PC-3 (cell line): Measurements from ENCODE around the gene GTF2H2C.

Experiments
- EZH2phosphoT487 ChIP-seq: fragments of 300-600 bp; sonication (generic); IDR thresholded peaks from 2 replicates; pipeline ENCODE4 v1.6.1; 2018; ENCODE audit warnings: mild to moderate bottlenecking, antibody characterized with exemption, low read length, borderline replicate concordance
- TF ChIP-seq, protein P1 (sequence below): fragments of 300-600 bp; sonication (generic); conservative IDR thresholded peaks from 2 replicates; pipeline ENCODE4 v1.5.1; 2017; ENCODE audit warnings: antibody characterized with exemption, low read depth, mild to moderate bottlenecking, low read length

DNA sequence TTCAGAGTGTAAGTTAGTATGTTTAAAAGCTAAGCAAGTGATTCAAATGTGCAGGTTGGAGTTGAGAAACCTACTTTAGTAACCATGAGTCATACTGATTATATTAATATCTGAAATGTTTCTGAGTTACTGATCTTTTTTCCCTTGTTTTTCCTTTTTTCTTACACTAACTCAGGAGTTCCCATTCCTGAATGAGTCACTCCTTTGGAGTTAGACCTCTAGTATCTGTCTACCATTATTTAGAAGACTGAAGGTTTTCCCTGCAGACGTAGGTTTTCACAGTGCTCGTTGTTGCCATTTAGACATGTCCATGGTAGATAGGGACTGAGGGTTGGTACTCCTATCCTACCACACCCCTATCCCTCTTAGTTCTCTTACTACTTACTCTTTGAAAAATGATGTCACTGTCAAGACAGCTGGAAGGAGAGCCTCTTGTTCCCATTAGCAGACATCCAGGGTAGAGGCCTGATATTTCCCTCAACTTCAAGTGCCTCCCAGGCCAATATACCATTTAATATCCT, 47.2 kb upstream of the GTF2H2C start:
- TF ChIP-seq EZH2phosphoT487 = no peak
- TF ChIP-seq, protein P1, sequence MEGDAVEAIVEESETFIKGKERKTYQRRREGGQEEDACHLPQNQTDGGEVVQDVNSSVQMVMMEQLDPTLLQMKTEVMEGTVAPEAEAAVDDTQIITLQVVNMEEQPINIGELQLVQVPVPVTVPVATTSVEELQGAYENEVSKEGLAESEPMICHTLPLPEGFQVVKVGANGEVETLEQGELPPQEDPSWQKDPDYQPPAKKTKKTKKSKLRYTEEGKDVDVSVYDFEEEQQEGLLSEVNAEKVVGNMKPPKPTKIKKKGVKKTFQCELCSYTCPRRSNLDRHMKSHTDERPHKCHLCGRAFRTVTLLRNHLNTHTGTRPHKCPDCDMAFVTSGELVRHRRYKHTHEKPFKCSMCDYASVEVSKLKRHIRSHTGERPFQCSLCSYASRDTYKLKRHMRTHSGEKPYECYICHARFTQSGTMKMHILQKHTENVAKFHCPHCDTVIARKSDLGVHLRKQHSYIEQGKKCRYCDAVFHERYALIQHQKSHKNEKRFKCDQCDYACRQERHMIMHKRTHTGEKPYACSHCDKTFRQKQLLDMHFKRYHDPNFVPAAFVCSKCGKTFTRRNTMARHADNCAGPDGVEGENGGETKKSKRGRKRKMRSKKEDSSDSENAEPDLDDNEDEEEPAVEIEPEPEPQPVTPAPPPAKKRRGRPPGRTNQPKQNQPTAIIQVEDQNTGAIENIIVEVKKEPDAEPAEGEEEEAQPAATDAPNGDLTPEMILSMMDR = no peak
